ENCODE data around the gene ID4. TPM values are rescaled to one million over a fixed set of nuclear protein-coding genes. Genes with fewer than 3 reads are reported as not detected.

The ID4 gene
- total RNA-seq, 2 experiments from 2014 or later: not detected

DNA sequence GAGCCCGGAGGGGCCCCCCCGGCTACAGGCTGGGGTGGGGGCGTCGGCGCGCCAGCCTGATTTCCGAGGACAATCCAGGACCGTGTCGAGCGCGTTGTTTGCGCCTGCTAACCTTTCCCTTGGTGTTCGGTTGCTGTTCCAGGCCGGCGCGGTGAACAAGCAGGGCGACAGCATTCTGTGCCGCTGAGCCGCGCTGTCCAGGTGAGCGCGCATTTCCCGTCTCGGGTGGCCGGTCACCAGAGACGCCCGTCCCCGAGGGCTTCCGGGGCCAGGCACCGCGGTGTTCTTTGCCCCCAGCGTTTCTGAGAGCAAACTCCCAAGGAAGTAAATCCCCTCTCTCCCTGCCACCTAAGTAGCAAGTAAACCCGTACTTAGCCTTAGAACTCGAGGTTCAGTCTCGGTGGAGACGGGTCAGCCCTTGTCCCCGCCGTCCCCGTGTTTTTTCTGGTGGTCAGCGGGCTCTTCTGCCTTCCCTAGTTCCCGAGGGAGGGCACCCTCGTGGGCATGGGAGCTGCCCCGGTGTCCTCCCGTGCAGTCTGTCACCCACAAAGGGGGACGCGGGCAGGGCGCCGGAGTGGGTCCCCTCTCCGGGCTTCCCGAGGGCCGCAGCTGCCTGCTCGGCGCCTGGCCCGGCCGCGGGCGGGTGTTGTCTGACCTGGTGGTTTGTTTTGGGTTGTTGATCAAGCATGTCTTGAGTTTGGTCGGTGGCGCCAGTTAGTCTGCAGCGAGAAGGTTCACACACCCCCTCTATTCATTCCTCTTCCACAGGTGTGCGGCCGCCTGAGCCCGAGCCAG is 1.5 kb downstream of the ID4 start:
- Mint-ChIP-seq H3K36me3 (ENCODE audit: low read depth) (peaks cover 1% of the 10 kb centered on the region), H3K4me1 (ENCODE audit: low read depth) (peaks cover 8% of the 10 kb centered on the region), H3K9me3 (no peaks in the 10 kb centered on the region), H3K27me3 (ENCODE audit: low read depth) (peaks cover 36% of the 10 kb centered on the region), H3K27ac (no peak overlapping the region), H3K4me3 (no peak overlapping the region)
- no peak for DNase-seq
- intact Hi-C loops (cut with micrococcal nuclease): no loop called here
- CTCF ChIA-PET: no interaction called here

DNA sequence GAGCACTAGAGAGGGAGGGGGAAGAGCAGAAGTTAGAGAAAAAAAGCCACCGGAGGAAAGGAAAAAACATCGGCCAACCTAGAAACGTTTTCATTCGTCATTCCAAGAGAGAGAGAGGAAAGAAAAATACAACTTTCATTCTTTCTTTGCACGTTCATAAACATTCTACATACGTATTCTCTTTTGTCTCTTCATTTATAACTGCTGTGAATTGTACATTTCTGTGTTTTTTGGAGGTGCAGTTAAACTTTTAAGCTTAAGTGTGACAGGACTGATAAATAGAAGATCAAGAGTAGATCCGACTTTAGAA is 2.0 kb downstream of the ID4 start:
- peaks cover 37% of the 10 kb centered on the region for H3K27me3 Mint-ChIP-seq (ENCODE audit: low read depth)
- H3K4me1 Mint-ChIP-seq (ENCODE audit: low read depth): peaks cover 8% of the 10 kb centered on the region
- intact Hi-C loops (cut with micrococcal nuclease): no loop called here

DNA sequence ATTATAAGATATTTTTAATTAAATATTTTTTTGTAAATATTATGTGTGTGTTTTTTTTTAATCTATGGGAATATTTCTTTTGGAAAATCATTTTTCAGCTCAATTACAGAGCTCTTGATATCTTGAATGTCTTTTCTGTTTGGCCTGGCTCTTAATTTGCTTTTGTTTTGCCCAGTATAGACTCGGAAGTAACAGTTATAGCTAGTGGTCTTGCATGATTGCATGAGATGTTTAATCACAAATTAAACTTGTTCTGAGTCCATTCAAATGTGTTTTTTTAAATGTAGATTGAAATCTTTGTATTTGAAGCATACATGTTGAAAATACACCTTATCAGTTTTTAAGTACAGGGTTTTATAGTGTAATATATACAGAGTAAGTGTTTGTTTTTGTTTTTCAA is 2.6 kb downstream of the ID4 start:
- DNase-seq: no peak
- H3K27me3 Mint-ChIP-seq (ENCODE audit: low read depth): peaks cover 37% of the 10 kb centered on the region
- H3K4me1 Mint-ChIP-seq (ENCODE audit: low read depth): peaks cover 8% of the 10 kb centered on the region
- H3K36me3 Mint-ChIP-seq (ENCODE audit: low read depth): peaks cover 1% of the 10 kb centered on the region
- no peaks in the 10 kb centered on the region for H3K9me3 Mint-ChIP-seq
- intact Hi-C loops (cut with micrococcal nuclease): no loop called here
- H3K27ac Mint-ChIP-seq: no peak overlapping the region
- no peak overlapping the region for H3K4me3 Mint-ChIP-seq
- CTCF ChIA-PET: interaction anchor here (0.5 to 0.6 kb wide), 2 partner anchors 456 to 1090 kb away, joined by 3 read pairs; no protein-coding TSS in a partner anchor

More for the DNA sequence above, 2.0 kb downstream of the ID4 start:
- no peak overlapping the region for H3K4me3 Mint-ChIP-seq
- no peaks in the 10 kb centered on the region for H3K9me3 Mint-ChIP-seq
- H3K27ac Mint-ChIP-seq: no peak overlapping the region
- CTCF ChIA-PET: no interaction called here
- peaks cover 1% of the 10 kb centered on the region for H3K36me3 Mint-ChIP-seq (ENCODE audit: low read depth)
- DNase-seq: no peak

DNA sequence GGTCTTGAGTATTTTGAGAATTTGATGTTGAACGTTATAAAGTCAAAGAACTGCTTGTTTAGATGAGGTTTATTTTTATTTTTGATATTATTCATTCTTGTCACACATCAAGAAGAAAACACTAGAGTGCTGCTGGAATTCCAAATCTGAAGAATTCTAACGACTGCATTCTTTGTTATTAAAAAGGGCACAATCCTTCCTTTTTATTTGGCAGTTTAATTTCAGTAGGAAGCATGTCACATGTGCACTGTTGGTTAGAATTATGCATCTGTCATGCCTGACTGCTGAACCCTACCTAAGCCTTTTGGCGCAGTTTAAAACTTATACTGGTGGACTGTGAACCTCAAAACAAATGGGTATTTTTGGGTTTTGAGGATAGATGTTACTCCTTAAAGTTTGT is 4.0 kb downstream of the ID4 start:
- H3K36me3 Mint-ChIP-seq (ENCODE audit: low read depth): no peaks in the 10 kb centered on the region
- no peak for DNase-seq
- peaks cover 32% of the 10 kb centered on the region for H3K27me3 Mint-ChIP-seq (ENCODE audit: low read depth)
- H3K9me3 Mint-ChIP-seq: no peaks in the 10 kb centered on the region
- no peak overlapping the region for H3K4me3 Mint-ChIP-seq
- CTCF ChIA-PET: no interaction called here
- intact Hi-C loops (cut with micrococcal nuclease): no loop called here
- H3K27ac Mint-ChIP-seq: no peak overlapping the region
- H3K4me1 Mint-ChIP-seq (ENCODE audit: low read depth): peaks cover 8% of the 10 kb centered on the region

DNA sequence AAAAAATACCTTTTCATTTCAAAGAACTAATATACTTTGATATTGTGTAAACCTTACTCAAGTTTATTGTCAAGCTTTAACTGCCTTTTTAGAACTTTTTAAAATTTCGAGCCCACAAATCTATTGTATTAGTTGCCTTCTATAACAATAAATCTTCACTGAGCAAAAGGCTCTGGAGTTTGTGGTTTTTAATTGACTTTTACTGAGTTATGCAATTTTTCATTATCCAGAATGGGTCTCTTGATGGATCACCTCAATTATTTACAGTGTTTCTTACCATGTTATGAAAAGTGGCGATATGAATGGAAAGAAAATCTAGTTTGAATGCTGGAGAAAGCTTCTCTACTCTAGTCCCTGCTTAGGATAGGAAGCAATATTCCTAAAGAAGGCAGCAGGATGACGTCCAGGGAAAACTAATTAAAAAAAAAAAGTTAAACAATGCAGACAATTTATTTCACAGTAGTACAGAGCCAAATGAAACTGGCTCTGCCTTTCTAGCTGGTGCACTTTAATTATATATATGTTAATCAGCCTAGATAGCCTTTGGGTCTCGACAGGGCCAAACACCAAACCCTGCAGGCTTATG is 5.0 kb downstream of the ID4 start:
- Mint-ChIP-seq H3K27ac (no peak overlapping the region), H3K36me3 (ENCODE audit: low read depth) (no peaks in the 10 kb centered on the region), H3K4me1 (ENCODE audit: low read depth) (peaks cover 4% of the 10 kb centered on the region), H3K4me3 (no peak overlapping the region), H3K27me3 (ENCODE audit: low read depth) (peaks cover 33% of the 10 kb centered on the region), H3K9me3 (no peaks in the 10 kb centered on the region)
- intact Hi-C loops (cut with micrococcal nuclease): no loop called here
- no peak for DNase-seq
- CTCF ChIA-PET: no interaction called here

DNA sequence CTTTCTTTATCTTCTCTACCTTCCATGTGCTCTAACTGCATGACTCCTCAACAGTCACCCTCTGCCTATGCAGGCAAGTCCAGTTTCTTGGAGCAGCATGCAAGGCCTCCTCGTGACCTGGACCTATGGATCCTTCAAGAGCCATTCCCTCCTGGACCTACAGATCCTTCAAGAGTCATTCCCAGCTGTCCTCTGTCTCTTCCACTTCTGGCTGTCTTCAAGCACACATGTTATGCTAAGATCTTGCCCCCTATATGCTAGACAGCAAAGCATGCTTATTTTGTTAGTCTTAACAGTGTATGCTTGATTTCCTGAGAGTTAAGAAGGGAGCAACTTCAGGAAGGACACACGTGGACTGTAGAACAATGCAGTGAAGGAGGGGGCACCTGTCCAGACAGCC is 7.5 kb downstream of the ID4 start:
- intact Hi-C loops (cut with micrococcal nuclease): no loop called here
- H3K27me3 Mint-ChIP-seq (ENCODE audit: low read depth): peaks cover 23% of the 10 kb centered on the region
- DNase-seq: no peak
- no peaks in the 10 kb centered on the region for H3K36me3 Mint-ChIP-seq (ENCODE audit: low read depth)
- no peaks in the 10 kb centered on the region for H3K9me3 Mint-ChIP-seq
- CTCF ChIA-PET: no interaction called here
- H3K4me3 Mint-ChIP-seq: no peak overlapping the region
- H3K27ac Mint-ChIP-seq: no peak overlapping the region
- no peaks in the 10 kb centered on the region for H3K4me1 Mint-ChIP-seq (ENCODE audit: low read depth)

DNA sequence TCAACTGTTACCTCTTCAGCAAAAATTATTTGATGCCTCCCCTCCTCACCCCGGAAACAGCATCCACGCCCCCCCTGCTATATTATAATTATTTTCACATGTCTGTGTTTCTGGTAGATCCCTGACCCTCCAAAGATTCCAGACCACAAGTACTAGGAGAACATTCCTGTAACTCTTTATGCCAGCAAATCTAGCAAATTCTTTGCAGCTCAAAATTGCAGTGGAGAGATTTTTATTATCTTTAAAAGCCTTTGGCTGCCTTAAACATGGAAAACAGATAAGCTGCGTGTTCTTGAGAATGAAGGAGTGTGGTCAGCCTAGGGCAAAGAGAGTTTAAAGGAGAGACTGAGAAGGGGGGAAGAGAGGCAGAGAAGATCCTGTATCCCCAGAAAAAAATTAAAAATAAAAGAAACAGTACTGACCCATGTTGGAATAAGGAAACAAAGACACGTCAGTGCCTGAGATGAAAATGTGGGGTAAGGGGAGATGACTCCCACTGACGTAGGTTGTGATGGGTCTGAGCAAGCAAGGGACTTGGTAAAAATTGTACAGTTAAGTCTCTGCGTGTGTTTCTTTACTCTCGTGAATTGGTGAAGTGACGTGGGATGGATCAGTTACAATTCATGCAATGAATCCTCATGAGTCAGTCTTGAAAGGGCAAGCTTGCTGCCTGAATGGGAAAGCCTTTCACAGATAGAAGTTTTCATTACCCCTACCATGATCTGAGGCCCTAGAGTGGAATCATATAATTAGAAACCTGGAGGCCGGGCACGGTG is 8.3 kb downstream of the ID4 start:
- DNase-seq: no peak
- intact Hi-C loops (cut with micrococcal nuclease): no loop called here
- Mint-ChIP-seq H3K27me3 (ENCODE audit: low read depth) (peaks cover 19% of the 10 kb centered on the region), H3K9me3 (no peaks in the 10 kb centered on the region), H3K27ac (no peak overlapping the region), H3K4me1 (ENCODE audit: low read depth) (no peaks in the 10 kb centered on the region), H3K4me3 (no peak overlapping the region), H3K36me3 (ENCODE audit: low read depth) (no peaks in the 10 kb centered on the region)
- CTCF ChIA-PET: no interaction called here

DNA sequence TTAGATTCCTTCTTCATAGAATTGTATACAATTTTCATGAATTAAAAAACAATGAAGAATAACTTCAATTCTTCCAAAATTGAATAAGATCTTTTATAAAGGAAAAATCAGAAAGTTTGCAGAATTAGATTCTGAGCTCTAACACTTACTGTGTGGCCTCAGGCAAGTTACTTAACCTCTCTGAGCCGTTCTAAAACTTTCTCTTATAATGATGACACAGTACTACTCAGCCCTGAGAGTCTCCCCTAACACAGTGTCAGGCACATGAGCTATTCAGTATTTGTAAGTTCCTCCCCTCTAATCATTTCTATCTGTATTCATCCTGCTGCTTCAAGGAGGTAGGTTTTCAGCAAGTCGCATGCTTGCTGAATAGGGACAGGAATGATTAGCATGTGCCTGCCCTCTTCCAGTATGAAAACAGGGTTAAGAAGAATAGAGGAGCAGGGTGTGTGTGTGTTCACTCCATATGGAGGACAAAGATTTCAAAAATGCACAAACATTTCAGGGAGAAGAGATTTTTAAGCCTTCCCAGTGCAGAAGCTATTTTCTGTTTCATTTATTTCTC is 11.4 kb downstream of the ID4 start:
- no peak overlapping the region for H3K27ac Mint-ChIP-seq
- H3K4me3 Mint-ChIP-seq: no peak overlapping the region
- CTCF ChIA-PET: interaction anchor here (0.6 kb wide), 1 partner anchor 915 kb away, joined by 3 read pairs; no protein-coding TSS in a partner anchor
- no peaks in the 10 kb centered on the region for H3K36me3 Mint-ChIP-seq (ENCODE audit: low read depth)
- intact Hi-C loops (cut with micrococcal nuclease): no loop called here
- H3K27me3 Mint-ChIP-seq (ENCODE audit: low read depth): peaks cover 20% of the 10 kb centered on the region
- no peak for DNase-seq
- no peaks in the 10 kb centered on the region for H3K4me1 Mint-ChIP-seq (ENCODE audit: low read depth)
- no peaks in the 10 kb centered on the region for H3K9me3 Mint-ChIP-seq

DNA sequence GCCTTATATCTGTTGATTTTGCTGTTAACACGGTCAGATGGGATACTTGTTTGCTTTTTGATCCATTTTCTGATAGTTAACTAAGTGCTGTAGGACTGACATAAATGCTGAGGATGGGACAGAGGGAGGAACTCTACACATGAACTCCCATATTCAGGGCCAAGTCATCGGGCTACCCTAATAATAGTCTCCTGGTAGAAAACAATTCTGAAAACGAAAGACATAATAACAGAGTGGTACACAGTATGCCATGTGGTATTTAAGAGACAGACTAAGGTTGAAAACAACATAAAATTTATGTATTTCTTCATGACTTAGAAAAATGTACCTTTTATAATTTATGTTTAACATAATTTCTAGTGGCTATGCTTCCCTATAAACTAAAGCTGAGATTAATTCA is 12.0 kb downstream of the ID4 start:
- intact Hi-C loops (cut with micrococcal nuclease): no loop called here

DNA sequence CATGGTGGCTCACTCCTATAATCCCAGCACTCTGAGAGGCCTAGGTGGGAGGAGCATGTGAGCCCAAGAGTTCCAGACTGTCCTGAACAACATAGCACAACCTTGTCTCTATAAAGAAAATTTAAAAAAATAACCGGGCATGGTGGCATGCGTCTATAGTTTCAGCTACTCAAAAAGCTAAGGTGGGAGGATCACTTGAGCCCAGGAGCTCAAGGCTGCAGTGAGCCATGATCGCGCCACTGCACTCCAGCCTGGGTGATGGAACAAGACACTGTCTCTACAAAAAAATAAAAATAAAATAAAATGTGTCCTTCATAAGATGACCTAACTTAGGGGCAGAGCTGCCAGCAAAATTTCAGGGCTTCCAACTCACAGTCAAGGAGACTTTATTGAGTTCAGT is 12.6 kb downstream of the ID4 start:
- intact Hi-C loops (cut with micrococcal nuclease): loop anchor here (5.0 kb wide), 1 partner anchor 1252 kb away; no protein-coding TSS in a partner anchor
- Mint-ChIP-seq H3K9me3 (no peaks in the 10 kb centered on the region), H3K27me3 (ENCODE audit: low read depth) (peaks cover 13% of the 10 kb centered on the region), H3K4me1 (ENCODE audit: low read depth) (no peaks in the 10 kb centered on the region), H3K27ac (no peak overlapping the region), H3K36me3 (ENCODE audit: low read depth) (no peaks in the 10 kb centered on the region), H3K4me3 (no peak overlapping the region)
- CTCF ChIA-PET: no interaction called here
- no peak for DNase-seq

More for the DNA sequence above, 12.0 kb downstream of the ID4 start:
- CTCF ChIA-PET: interaction anchor here (0.6 kb wide), 1 partner anchor 915 kb away, joined by 3 read pairs; no protein-coding TSS in a partner anchor
- no peaks in the 10 kb centered on the region for H3K36me3 Mint-ChIP-seq (ENCODE audit: low read depth)
- H3K27me3 Mint-ChIP-seq (ENCODE audit: low read depth): peaks cover 19% of the 10 kb centered on the region
- no peak overlapping the region for H3K4me3 Mint-ChIP-seq
- no peak for DNase-seq
- no peak overlapping the region for H3K27ac Mint-ChIP-seq
- H3K4me1 Mint-ChIP-seq (ENCODE audit: low read depth): no peaks in the 10 kb centered on the region
- H3K9me3 Mint-ChIP-seq: no peaks in the 10 kb centered on the region

DNA sequence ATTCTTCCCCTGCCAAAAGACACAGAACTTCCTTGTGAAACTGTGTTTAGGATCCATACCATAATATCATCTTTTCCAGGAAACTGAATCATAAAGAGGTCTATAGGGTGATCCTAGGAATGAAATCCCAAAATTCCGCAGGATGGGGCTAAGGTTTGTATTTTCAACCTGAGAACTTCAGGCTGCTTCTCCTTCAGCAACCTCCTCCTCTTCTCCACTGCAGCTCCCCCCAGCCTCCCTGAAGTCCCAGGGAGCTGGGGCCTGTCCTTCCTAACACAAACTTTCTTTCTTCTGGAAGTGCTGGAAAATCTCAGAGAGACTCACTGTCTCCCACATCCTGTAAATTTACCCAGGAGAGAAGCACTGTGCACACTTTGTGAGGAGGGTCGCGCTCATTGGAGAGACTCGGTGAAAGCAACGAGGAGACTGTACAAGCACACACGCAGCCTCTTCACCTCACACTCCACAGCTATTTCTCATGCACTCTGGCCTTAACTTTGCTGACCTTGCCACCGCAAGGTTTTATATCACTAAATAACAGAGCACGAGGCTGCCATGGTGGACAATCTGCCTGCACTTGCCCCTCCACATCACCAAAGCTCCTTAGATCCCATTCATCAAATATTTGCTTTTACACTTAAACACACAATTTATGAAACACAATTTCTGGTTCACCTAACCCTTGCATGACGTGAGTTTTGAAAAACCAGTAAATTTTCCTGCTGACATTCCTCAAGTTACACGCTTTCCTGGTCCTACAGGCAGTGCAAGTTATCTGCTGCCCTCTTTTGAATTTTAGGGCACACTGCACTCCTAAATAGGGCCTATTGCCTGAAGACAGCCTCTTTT is 14.3 kb downstream of the ID4 start:
- H3K4me1 Mint-ChIP-seq (ENCODE audit: low read depth): no peaks in the 10 kb centered on the region
- H3K27me3 Mint-ChIP-seq (ENCODE audit: low read depth): peaks cover 7% of the 10 kb centered on the region
- intact Hi-C loops (cut with micrococcal nuclease): loop anchor here (5.0 kb wide), 1 partner anchor 1254 kb away; no protein-coding TSS in a partner anchor
- no peak for DNase-seq
- no peaks in the 10 kb centered on the region for H3K9me3 Mint-ChIP-seq
- H3K27ac Mint-ChIP-seq: no peak overlapping the region
- CTCF ChIA-PET: no interaction called here
- H3K36me3 Mint-ChIP-seq (ENCODE audit: low read depth): no peaks in the 10 kb centered on the region
- no peak overlapping the region for H3K4me3 Mint-ChIP-seq

DNA sequence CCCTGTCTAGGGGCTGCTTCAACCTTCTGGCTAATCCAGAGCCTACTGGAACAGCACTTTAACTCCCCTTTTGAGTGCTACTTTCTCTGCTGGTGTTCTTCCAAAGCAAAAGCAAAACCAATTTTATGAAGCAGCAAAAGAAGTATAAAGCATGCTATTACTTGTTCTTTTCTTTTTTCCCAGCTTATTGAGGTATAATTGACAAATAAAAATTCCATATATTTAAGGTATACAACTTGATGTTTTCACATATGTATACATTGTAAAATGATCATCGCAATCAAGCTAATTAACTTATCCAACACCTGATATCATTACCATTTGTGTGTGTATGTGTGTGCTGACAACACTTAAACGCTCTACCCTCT is 14.9 kb downstream of the ID4 start:
- CTCF ChIA-PET: no interaction called here
- H3K4me1 Mint-ChIP-seq (ENCODE audit: low read depth): no peaks in the 10 kb centered on the region
- intact Hi-C loops (cut with micrococcal nuclease): loop anchor here (5.0 kb wide), 1 partner anchor 1255 kb away; no protein-coding TSS in a partner anchor
- peaks cover 3% of the 10 kb centered on the region for H3K27me3 Mint-ChIP-seq (ENCODE audit: low read depth)
- H3K36me3 Mint-ChIP-seq (ENCODE audit: low read depth): no peaks in the 10 kb centered on the region
- DNase-seq: no peak
- H3K27ac Mint-ChIP-seq: no peak overlapping the region
- no peak overlapping the region for H3K4me3 Mint-ChIP-seq
- H3K9me3 Mint-ChIP-seq: no peaks in the 10 kb centered on the region
